GM12878 (cell line): ENCODE data around the gene RCAN2. TPM values are rescaled to one million over a fixed set of nuclear protein-coding genes. Genes with fewer than 3 reads are reported as not detected.

Experiments used
- ATAC-seq: fragments of 200-7000 bp; cut with Tn5 transposase; 3 replicates; pipeline ENCODE4 v1.9.1; 2020; ENCODE audit warnings: mild to moderate bottlenecking, moderate library complexity
- BruUV-seq: library from RNA; stranded (reverse); fragments of 400-500 nt; replicated peaks from 2 replicates; lab custom pipeline; 2021; lab: Mats Ljungman, UMichigan
- CTCF ChIA-PET: fragments of 300-600 bp; sonication (Branson Sonifier 250); formaldehyde crosslinking; extraction: SDS; loops from one replicate; lab custom pipeline; 2021; ENCODE audit warnings: inconsistent platforms; lab: Yijun Ruan, JAX
- POLR2A ChIA-PET: fragments of 350-600 bp; formaldehyde crosslinking; extraction: SDS; loops from one replicate; lab custom pipeline; 2021; ENCODE audit warnings: inconsistent platforms; lab: Charles Lee
- RAD21 ChIA-PET: fragments of 300-600 bp; sonication (Branson Sonifier 250); formaldehyde crosslinking; loops from one replicate; lab custom pipeline; 2023; ENCODE audit warnings: antibody characterized with exemption; ENCODE audit not compliant: unreplicated experiment; lab: Charles Lee
- SMC1A ChIA-PET: fragments of 300-600 bp; sonication (Branson Sonifier 250); formaldehyde crosslinking; loops from one replicate; lab custom pipeline; 2023; ENCODE audit not compliant: unreplicated experiment, uncharacterized antibody; lab: Charles Lee
- DNase-seq: peaks from one replicate; pipeline ENCODE4 v3.0.0-alpha.2; 2011; ENCODE audit warnings: low read depth, low spot score
- FAIRE-seq: peaks from 3 replicates; lab custom pipeline; 2011; peaks lifted over from hg19 to GRCh38; lab: Jason Lieb, UNC
- H2AFZ ChIP-seq: 2 replicates; pipeline ENCODE4 v1.6.0; 2011; ENCODE audit warnings: low read depth, low read length, control low read depth; ENCODE audit not compliant: control insufficient read depth
- H3K27ac ChIP-seq: 2 replicates; pipeline ENCODE4 v1.5.1; 2011; ENCODE audit warnings: control low read depth; ENCODE audit not compliant: control insufficient read depth, insufficient read depth
- H3K27me3 ChIP-seq, 2 experiments: replicated peaks in 1 of 2; 2 replicates each; pipeline versions ENCODE4 v1.6.0 to v1.6.1; 2011; ENCODE audit warnings: low read length in 1 of 2; ENCODE audit not compliant: control insufficient read depth in 2 of 2, insufficient read depth in 2 of 2
- H3K36me3 ChIP-seq, 2 experiments: 2 replicates each; pipeline ENCODE4 v1.5.1; 2011; ENCODE audit warnings: low read length in 1 of 2; ENCODE audit not compliant: control insufficient read depth in 2 of 2, insufficient read depth in 2 of 2
- H3K4me1 ChIP-seq: 2 replicates; pipeline ENCODE4 v1.6.1; 2011; ENCODE audit warnings: mild to moderate bottlenecking, low read length, moderate library complexity, mixed read lengths; ENCODE audit not compliant: control insufficient read depth, insufficient read depth
- H3K4me2 ChIP-seq: 2 replicates; pipeline ENCODE4 v1.6.0; 2011; ENCODE audit warnings: control low read depth; ENCODE audit not compliant: control insufficient read depth, insufficient read depth
- H3K4me3 ChIP-seq: fragments of 200-600 bp; sonication (generic); 2 replicates; pipeline ENCODE4 v1.5.1; 2016
- H3K79me2 ChIP-seq: 2 replicates; pipeline ENCODE4 v1.6.0; 2011; ENCODE audit warnings: low read length; ENCODE audit not compliant: control insufficient read depth, insufficient read depth
- H3K9ac ChIP-seq: 2 replicates; pipeline ENCODE4 v1.8.0; 2011; ENCODE audit warnings: low read length, control low read depth, mixed read lengths; ENCODE audit not compliant: control insufficient read depth, insufficient read depth
- H3K9me3 ChIP-seq: replicated peaks from 3 replicates; pipeline ENCODE4 v1.5.1; 2011; ENCODE audit warnings: mild to moderate bottlenecking, low read length; ENCODE audit not compliant: control insufficient read depth, insufficient read depth
- H4K20me1 ChIP-seq: 2 replicates; pipeline ENCODE4 v1.6.0; 2011; ENCODE audit not compliant: control insufficient read depth, insufficient read depth
- IKZF2 ChIP-seq, 2 experiments: fragments of 450-650 bp; IDR thresholded peaks; 2 replicates each; pipeline ENCODE4 v1.6.1; 2017; ENCODE audit warnings: mild to moderate bottlenecking in 2 of 2, moderate library complexity in 2 of 2
- MEF2A ChIP-seq: IDR thresholded peaks from 2 replicates; pipeline ENCODE4 v1.6.1; 2011; ENCODE audit warnings: low read depth, mild to moderate bottlenecking, low read length, moderate library complexity; ENCODE audit not compliant: insufficient read depth
- RB1 ChIP-seq: fragments of 450-650 bp; formaldehyde crosslinking; IDR thresholded peaks from 2 replicates; pipeline ENCODE4 v1.6.1; 2017; ENCODE audit warnings: mild to moderate bottlenecking, borderline replicate concordance
- RCOR1 ChIP-seq: conservative IDR thresholded peaks from 2 replicates; pipeline ENCODE4 v1.6.1; 2012; ENCODE audit warnings: low read depth, low read length, improper control_type of control experiment
- TCF12 ChIP-seq: IDR thresholded peaks from 2 replicates; pipeline ENCODE4 v1.6.1; 2011; ENCODE audit warnings: low read depth, mild to moderate bottlenecking, low read length
- ZSCAN29 ChIP-seq: fragments of 450-650 bp; IDR thresholded peaks from 2 replicates; pipeline ENCODE4 v1.6.1; 2017; ENCODE audit warnings: mild to moderate bottlenecking, moderate library complexity
- WGBS: methylation state at CpG from one replicate; pipeline ENCODE4 v1.1.6; 2016; ENCODE audit warnings: low lambda C conversion rate; ENCODE audit not compliant: insufficient replicate concordance, insufficient coverage; ENCODE audit errors: missing lambda C conversion rate; 5-methylcytosine and 5-hydroxymethylcytosine counted together
- in situ Hi-C: fragments of 300-500 bp; cut with MboI; formaldehyde crosslinking; loops from 9 replicates; pipeline ENCODE4 v1.14.3; 2018; ENCODE audit warnings: mixed read lengths
- intact Hi-C: fragments of 100-400 bp; cut with micrococcal nuclease; formaldehyde crosslinking; loops from one replicate; pipeline ENCODE4 v1.14.2; 2022; ENCODE audit not compliant: unreplicated experiment
- polyA plus RNA-seq, 11 experiments: library from polyadenylated mRNA; depleted of rRNA in 4 of 11; unstranded in 6 of 11; stranded (reverse) in 5 of 11; fragments of >200 nt; fragmentation: Nextera tagmentation in 4 of 11; fragmentation: Illumina TruSeq in 1 of 11; extraction: Ambion mirVana in 4 of 11; extraction: Trizol in 1 of 11; gene quantifications; 1 replicate in 1 of 11; 2 replicates in 10 of 11; pipeline versions ENCODE4 v1.2.1 to v1.2.3, GENCODE V29; 2011 to 2016; ENCODE audit warnings: inconsistent platforms in 2 of 11, missing spikeins in 2 of 11, low read depth in 1 of 11
- total RNA-seq, 4 experiments: library from RNA; depleted of rRNA in 3 of 4; stranded (reverse); fragments of >200 nt in 3 of 4; fragmentation: Illumina TruSeq in 1 of 4; extraction: Trizol in 1 of 4; gene quantifications; 2 replicates each; pipeline versions ENCODE4 v1.2.1 to v1.2.3, GENCODE V29; 2013 to 2021
- TF ChIP-seq, protein P1 (sequence below): IDR thresholded peaks from 2 replicates; pipeline ENCODE4 v1.6.1; 2011; ENCODE audit warnings: low read depth, low read length, improper control_type of control experiment, borderline replicate concordance
- TF ChIP-seq, protein P2 (sequence below): fragments of 450-650 bp; conservative IDR thresholded peaks from 2 replicates; pipeline ENCODE4 v1.6.1; 2017; ENCODE audit warnings: mild to moderate bottlenecking, moderate library complexity

The RCAN2 gene
- total and polyA plus RNA-seq, 10 of the 15 experiments (the other 5 are each of a cell fraction or from before 2014, with no cell fraction given), result 0.06 TPM; not detected in 9

- TF ChIP-seq, protein P1, sequence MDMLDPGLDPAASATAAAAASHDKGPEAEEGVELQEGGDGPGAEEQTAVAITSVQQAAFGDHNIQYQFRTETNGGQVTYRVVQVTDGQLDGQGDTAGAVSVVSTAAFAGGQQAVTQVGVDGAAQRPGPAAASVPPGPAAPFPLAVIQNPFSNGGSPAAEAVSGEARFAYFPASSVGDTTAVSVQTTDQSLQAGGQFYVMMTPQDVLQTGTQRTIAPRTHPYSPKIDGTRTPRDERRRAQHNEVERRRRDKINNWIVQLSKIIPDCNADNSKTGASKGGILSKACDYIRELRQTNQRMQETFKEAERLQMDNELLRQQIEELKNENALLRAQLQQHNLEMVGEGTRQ, result no peak
These were observed 90.4 kb downstream of the RCAN2 start (continued) for GRCh38 chr6:46400898-46401297.

DNA sequence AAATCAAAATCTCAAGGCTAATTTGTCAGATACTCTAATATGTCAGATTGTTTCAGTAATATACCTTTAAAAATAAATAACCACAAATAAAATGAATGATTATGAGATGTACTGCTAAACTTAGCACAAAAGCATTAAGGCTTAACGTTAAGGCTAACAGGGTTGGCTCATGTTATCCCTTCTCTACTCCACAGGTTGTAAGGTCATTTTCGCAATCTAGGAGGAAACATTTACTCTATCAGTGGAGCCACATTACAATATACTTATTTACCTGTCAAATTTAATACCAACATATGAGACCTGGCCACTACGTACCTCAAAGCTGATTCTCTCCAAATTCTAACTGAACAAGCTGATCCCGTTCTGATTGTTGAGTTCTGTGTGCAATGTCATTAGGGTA lies 95.7 kb downstream of the RCAN2 start:
- ChIA-PET RAD21 (interaction anchor here (1.0 kb wide), 1 partner anchor 13 kb away, joined by 3 read pairs; no protein-coding TSS in a partner anchor), POLR2A (no interaction called here), CTCF (interaction anchor here (0.8 to 2.0 kb wide), 2 partner anchors 305 to 465 kb away, joined by 4 read pairs; no protein-coding TSS in a partner anchor), SMC1A (interaction anchor here (0.6 kb wide), 1 partner anchor 14 kb away, joined by 3 read pairs; no protein-coding TSS in a partner anchor)
- ATAC-seq, result no peak
- H3K9ac ChIP-seq, result no peak overlapping the region
- H4K20me1 ChIP-seq, result no peaks in the 10 kb centered on the region
- intact Hi-C loops, result no loop called here
- H2AFZ ChIP-seq, result no peak overlapping the region
- BruUV-seq, result no TSS peak
- H3K36me3 ChIP-seq, result no peaks in the 10 kb centered on the region
- 23% methylated on average over 4 of the region's 4 CpGs for WGBS
- FAIRE-seq, result no peak
- H3K9me3 ChIP-seq, result no peaks in the 10 kb centered on the region; the same call in 2 of the 3 replicates
- no peaks in the 10 kb centered on the region for H3K4me1 ChIP-seq
- no peak overlapping the region for H3K4me3 ChIP-seq
- no peak overlapping the region for H3K4me2 ChIP-seq
- H3K79me2 ChIP-seq, result no peaks in the 10 kb centered on the region
- no peak for DNase-seq
- TF ChIP-seq RCOR1 (no peak), MEF2A (no peak), IKZF2 (IDR thresholded peaks at IDR 0.05) (no peak), TCF12 (no peak), RB1 (no peak), ZSCAN29 (no peak)
- TF ChIP-seq, protein P2, sequence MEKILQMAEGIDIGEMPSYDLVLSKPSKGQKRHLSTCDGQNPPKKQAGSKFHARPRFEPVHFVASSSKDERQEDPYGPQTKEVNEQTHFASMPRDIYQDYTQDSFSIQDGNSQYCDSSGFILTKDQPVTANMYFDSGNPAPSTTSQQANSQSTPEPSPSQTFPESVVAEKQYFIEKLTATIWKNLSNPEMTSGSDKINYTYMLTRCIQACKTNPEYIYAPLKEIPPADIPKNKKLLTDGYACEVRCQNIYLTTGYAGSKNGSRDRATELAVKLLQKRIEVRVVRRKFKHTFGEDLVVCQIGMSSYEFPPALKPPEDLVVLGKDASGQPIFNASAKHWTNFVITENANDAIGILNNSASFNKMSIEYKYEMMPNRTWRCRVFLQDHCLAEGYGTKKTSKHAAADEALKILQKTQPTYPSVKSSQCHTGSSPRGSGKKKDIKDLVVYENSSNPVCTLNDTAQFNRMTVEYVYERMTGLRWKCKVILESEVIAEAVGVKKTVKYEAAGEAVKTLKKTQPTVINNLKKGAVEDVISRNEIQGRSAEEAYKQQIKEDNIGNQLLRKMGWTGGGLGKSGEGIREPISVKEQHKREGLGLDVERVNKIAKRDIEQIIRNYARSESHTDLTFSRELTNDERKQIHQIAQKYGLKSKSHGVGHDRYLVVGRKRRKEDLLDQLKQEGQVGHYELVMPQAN, result no peak
- peaks cover 0 to 2% of the 10 kb centered on the region in 2 experiments; a peak in 1 of 4 replicates for H3K27me3 ChIP-seq
- in situ Hi-C loops, result no loop called here
- H3K27ac ChIP-seq, result no peak overlapping the region
